Suprapubic skin (tissue), 4 donors: ENCODE data around the gene ARHGAP29. TPM values are rescaled to one million over a fixed set of nuclear protein-coding genes. Genes with fewer than 3 reads are reported as not detected.

Experiments used
- DNase-seq, 2 donors: peaks; one replicate each; pipeline ENCODE4 v3.0.0-alpha.2; 2019; ENCODE audit warnings: low spot score in 2 of 2
- H3K27ac ChIP-seq: fragments of 200-600 bp; sonication (generic); one replicate; pipeline ENCODE4 v1.5.1; 2019
- H3K27me3 ChIP-seq: fragments of 200-600 bp; sonication (generic); one replicate; pipeline ENCODE4 v1.5.1; 2019
- H3K36me3 ChIP-seq: fragments of 200-600 bp; sonication (generic); one replicate; pipeline ENCODE4 v1.5.1; 2019
- H3K4me1 ChIP-seq: fragments of 200-600 bp; sonication (generic); one replicate; pipeline ENCODE4 v1.5.1; 2019
- H3K4me3 ChIP-seq: fragments of 200-600 bp; sonication (generic); one replicate; pipeline ENCODE4 v1.5.1; 2019; ENCODE audit warnings: mild to moderate bottlenecking
- H3K9me3 ChIP-seq: fragments of 200-600 bp; sonication (generic); one replicate; pipeline ENCODE4 v1.5.1; 2019
- CTCF ChIP-seq, 2 donors: fragments of 200-600 bp in 1 of 2; fragments of 450-650 bp in 1 of 2; sonication (generic) in 1 of 2; IDR thresholded peaks; one replicate each; pipeline ENCODE4 v1.5.1; 2016 to 2019; ENCODE audit warnings: antibody characterized with exemption in 2 of 2, mild to moderate bottlenecking in 1 of 2, moderate library complexity in 1 of 2
- EP300 ChIP-seq: sonication (generic); formaldehyde crosslinking; IDR thresholded peaks from one replicate; pipeline ENCODE4 v1.6.1; 2017; ENCODE audit warnings: antibody characterized with exemption
- POLR2A ChIP-seq, 2 donors: fragments of 450-650 bp; IDR thresholded peaks; one replicate each; pipeline ENCODE4 v1.6.1; 2017; ENCODE audit warnings: antibody characterized with exemption in 2 of 2, mild to moderate bottlenecking in 2 of 2, moderate library complexity in 2 of 2
- POLR2AphosphoS5 ChIP-seq, 3 donors: sonication (generic); formaldehyde crosslinking; IDR thresholded peaks; one replicate each; pipeline ENCODE4 v1.6.1; 2017; ENCODE audit warnings: antibody characterized with exemption in 3 of 3
- WGBS: methylation state at CpG from one replicate; pipeline ENCODE4 v1.1.5; 2018; 5-methylcytosine and 5-hydroxymethylcytosine counted together
- total RNA-seq, 4 donors: library from RNA; depleted of rRNA; stranded (reverse); fragments of >200 nt; gene quantifications; one replicate each; pipeline ENCODE4 v1.1.0, GENCODE V29; 2016

The ARHGAP29 gene
- total RNA-seq, 4 donors from 2014 or later, result 23.4 to 38.3 (median 28.6) TPM

GRCh38 chr1:94194079-94194865, 43.1 kb downstream of the ARHGAP29 start:
- Histone ChIP-seq H3K27ac (no peak overlapping the region), H3K4me3 (no peak overlapping the region), H3K27me3 (no peaks in the 10 kb centered on the region), H3K4me1 (no peaks in the 10 kb centered on the region), H3K9me3 (no peaks in the 10 kb centered on the region), H3K36me3 (peaks cover 7% of the 10 kb centered on the region)
- DNase-seq, result no peak
- TF ChIP-seq CTCF (IDR thresholded peaks at IDR 0.05), result no peak
- no peak for TF ChIP-seq EP300
- TF ChIP-seq POLR2AphosphoS5 (IDR thresholded peaks at IDR 0.05), result no peak
- TF ChIP-seq POLR2A (IDR thresholded peaks at IDR 0.05), result no peak
- WGBS, result 94% methylated on average over 2 of the region's 2 CpGs

- no peak overlapping the region for H3K4me3 ChIP-seq
- no peak overlapping the region for H3K27ac ChIP-seq
- no peak for TF ChIP-seq POLR2AphosphoS5 (IDR thresholded peaks at IDR 0.05)
- TF ChIP-seq EP300, result no peak
- TF ChIP-seq POLR2A (IDR thresholded peaks at IDR 0.05), result no peak
- no peak for TF ChIP-seq CTCF (IDR thresholded peaks at IDR 0.05)
- H3K36me3 ChIP-seq, result peaks cover 11% of the 10 kb centered on the region
- no peak for DNase-seq
- no peaks in the 10 kb centered on the region for H3K27me3 ChIP-seq
- H3K9me3 ChIP-seq, result no peaks in the 10 kb centered on the region
- 69% methylated on average over 1 of the region's 1 CpG for WGBS
- no peaks in the 10 kb centered on the region for H3K4me1 ChIP-seq
These were observed 44.3 kb downstream of the ARHGAP29 start for GRCh38 chr1:94193128-94193527.

GRCh38 chr1:94191216-94191615, 46.2 kb downstream of the ARHGAP29 start:
- no peaks in the 10 kb centered on the region for H3K9me3 ChIP-seq
- 71% methylated on average over 1 of the region's 1 CpG for WGBS
- no peak overlapping the region for H3K27ac ChIP-seq
- H3K36me3 ChIP-seq, result peaks cover 13% of the 10 kb centered on the region
- DNase-seq, result no peak
- H3K4me1 ChIP-seq, result no peaks in the 10 kb centered on the region
- TF ChIP-seq EP300 (no peak), CTCF (IDR thresholded peaks at IDR 0.05) (no peak), POLR2AphosphoS5 (IDR thresholded peaks at IDR 0.05) (no peak), POLR2A (IDR thresholded peaks at IDR 0.05) (no peak)
- no peak overlapping the region for H3K4me3 ChIP-seq
- H3K27me3 ChIP-seq, result no peaks in the 10 kb centered on the region

GRCh38 chr1:94186946-94187345, 50.4 kb downstream of the ARHGAP29 start:
- Histone ChIP-seq H3K4me1 (no peaks in the 10 kb centered on the region), H3K9me3 (no peaks in the 10 kb centered on the region), H3K4me3 (no peak overlapping the region), H3K27ac (no peak overlapping the region), H3K36me3 (peaks cover 24% of the 10 kb centered on the region), H3K27me3 (no peaks in the 10 kb centered on the region)
- TF ChIP-seq POLR2AphosphoS5 (IDR thresholded peaks at IDR 0.05) (no peak), POLR2A (IDR thresholded peaks at IDR 0.05) (no peak), CTCF (IDR thresholded peaks at IDR 0.05) (no peak), EP300 (no peak)
- DNase-seq, result no peak
- 74% methylated on average over 3 of the region's 3 CpGs for WGBS

- no peak for DNase-seq
- Histone ChIP-seq H3K36me3 (peaks cover 30% of the 10 kb centered on the region), H3K4me1 (no peaks in the 10 kb centered on the region), H3K27me3 (no peaks in the 10 kb centered on the region), H3K27ac (no peak overlapping the region), H3K9me3 (no peaks in the 10 kb centered on the region), H3K4me3 (no peak overlapping the region)
- TF ChIP-seq POLR2A (IDR thresholded peaks at IDR 0.05) (no peak), CTCF (IDR thresholded peaks at IDR 0.05) (no peak), EP300 (no peak), POLR2AphosphoS5 (IDR thresholded peaks at IDR 0.05) (no peak)
- WGBS, result 80% methylated on average over 3 of the region's 3 CpGs
These were observed 54.1 kb downstream of the ARHGAP29 start for GRCh38 chr1:94183197-94183815.
